AG04450 (cell line): ENCODE measurements around the gene DIP2B. TPM values are rescaled to one million over a fixed set of nuclear protein-coding genes. Genes with fewer than 3 reads are reported as not detected.

Experiments
- CTCF ChIA-PET: fragments of 300-600, 350-600 bp; formaldehyde crosslinking; extraction: SDS; loops from one replicate; lab custom pipeline; 2022; ENCODE audit warnings: antibody characterized with exemption, inconsistent platforms; lab: Charles Lee
- POLR2A ChIA-PET: fragments of 350-600 bp; formaldehyde crosslinking; extraction: SDS; loops from one replicate; lab custom pipeline; 2021; ENCODE audit warnings: antibody characterized with exemption, inconsistent platforms; lab: Yijun Ruan, JAX
- DNase-seq: peaks from one replicate; pipeline ENCODE4 v3.0.0-alpha.2; 2011; ENCODE audit warnings: low read depth, low spot score
- H3K27ac ChIP-seq: one replicate; pipeline ENCODE4 v1.5.1; 2012; ENCODE audit warnings: low read depth, low read length, control low read depth
- H3K27me3 ChIP-seq: one replicate; pipeline ENCODE4 v1.6.0; 2012; ENCODE audit warnings: low read length; ENCODE audit not compliant: control insufficient read depth, insufficient read depth
- H3K4me3 ChIP-seq: 2 replicates; pipeline ENCODE4 v1.5.1; 2011; ENCODE audit warnings: mild to moderate bottlenecking, low read depth, low read length, control low read depth
- H3K9me3 ChIP-seq: 2 replicates; pipeline ENCODE4 v1.5.1; 2012; ENCODE audit warnings: low read length; ENCODE audit not compliant: control insufficient read depth, insufficient read depth
- polyA minus RNA-seq: library from RNA; depleted of rRNA, polyadenylated mRNA; stranded (reverse); fragments of >200 nt; gene quantifications from 2 replicates; pipeline ENCODE4 v1.2.3, GENCODE V29; 2011; rRNA and poly(A)+ RNA removed
- polyA plus RNA-seq: library from polyadenylated mRNA; depleted of rRNA; stranded (reverse); fragments of >200 nt; gene quantifications from 2 replicates; pipeline ENCODE4 v1.2.3, GENCODE V29; 2011; rRNA removed
- TF ChIP-seq, protein P1 (sequence below): IDR thresholded peaks from 2 replicates; pipeline ENCODE4 v1.5.1; 2011; ENCODE audit warnings: low read depth, low read length, control low read depth, inconsistent platforms

DIP2B gene, protein sequence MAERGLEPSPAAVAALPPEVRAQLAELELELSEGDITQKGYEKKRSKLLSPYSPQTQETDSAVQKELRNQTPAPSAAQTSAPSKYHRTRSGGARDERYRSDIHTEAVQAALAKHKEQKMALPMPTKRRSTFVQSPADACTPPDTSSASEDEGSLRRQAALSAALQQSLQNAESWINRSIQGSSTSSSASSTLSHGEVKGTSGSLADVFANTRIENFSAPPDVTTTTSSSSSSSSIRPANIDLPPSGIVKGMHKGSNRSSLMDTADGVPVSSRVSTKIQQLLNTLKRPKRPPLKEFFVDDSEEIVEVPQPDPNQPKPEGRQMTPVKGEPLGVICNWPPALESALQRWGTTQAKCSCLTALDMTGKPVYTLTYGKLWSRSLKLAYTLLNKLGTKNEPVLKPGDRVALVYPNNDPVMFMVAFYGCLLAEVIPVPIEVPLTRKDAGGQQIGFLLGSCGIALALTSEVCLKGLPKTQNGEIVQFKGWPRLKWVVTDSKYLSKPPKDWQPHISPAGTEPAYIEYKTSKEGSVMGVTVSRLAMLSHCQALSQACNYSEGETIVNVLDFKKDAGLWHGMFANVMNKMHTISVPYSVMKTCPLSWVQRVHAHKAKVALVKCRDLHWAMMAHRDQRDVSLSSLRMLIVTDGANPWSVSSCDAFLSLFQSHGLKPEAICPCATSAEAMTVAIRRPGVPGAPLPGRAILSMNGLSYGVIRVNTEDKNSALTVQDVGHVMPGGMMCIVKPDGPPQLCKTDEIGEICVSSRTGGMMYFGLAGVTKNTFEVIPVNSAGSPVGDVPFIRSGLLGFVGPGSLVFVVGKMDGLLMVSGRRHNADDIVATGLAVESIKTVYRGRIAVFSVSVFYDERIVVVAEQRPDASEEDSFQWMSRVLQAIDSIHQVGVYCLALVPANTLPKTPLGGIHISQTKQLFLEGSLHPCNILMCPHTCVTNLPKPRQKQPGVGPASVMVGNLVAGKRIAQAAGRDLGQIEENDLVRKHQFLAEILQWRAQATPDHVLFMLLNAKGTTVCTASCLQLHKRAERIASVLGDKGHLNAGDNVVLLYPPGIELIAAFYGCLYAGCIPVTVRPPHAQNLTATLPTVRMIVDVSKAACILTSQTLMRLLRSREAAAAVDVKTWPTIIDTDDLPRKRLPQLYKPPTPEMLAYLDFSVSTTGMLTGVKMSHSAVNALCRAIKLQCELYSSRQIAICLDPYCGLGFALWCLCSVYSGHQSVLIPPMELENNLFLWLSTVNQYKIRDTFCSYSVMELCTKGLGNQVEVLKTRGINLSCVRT (N-terminal part only)
- polyA plus RNA-seq, result 18.9 and 22.0 TPM in 2 replicates
- polyA minus RNA-seq, result 44.8 and 52.5 TPM in 2 replicates

DNA sequence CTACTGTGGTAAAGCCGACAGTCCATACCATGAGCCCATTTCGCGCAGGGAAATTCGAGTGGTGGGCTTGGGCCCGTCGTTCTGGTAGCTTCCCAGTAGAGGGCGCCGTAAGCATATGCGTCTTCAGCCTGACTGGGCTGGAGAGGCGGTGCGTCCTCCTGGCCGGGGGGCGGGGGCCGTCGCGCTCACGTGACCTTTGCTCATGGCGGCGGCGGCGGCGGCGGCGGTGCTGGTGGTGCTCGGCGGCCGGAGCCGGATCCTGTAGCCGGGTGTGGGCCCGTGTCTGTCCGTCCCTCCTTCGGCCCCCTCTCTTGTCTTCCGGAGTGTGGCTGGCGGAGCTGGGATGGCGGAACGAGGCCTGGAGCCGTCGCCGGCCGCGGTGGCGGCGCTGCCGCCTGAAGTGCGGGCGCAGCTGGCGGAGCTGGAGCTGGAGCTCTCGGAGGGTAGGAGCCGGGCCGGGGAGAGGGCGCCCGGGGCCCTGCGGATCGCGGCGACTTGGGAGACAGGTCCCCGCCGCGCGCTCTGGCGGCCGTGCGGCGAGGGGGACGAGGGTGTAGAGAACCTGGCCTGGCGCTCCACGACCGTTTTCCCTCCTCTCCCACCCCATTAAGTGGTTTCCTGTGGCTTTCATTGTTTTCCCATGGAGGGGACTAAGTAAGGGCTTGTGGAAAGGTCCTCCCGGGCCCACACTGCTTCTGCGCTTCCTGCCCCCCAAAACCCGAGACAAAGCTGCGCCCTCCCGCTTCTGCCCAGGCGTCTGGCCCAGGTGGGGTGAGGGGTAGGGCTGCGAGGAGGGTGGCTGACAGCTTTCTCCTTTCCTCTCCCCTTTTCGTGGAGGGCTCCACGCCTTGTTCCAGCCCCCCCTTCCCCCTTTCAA lies at the start of gene DIP2B:
Gene DIP2B (plus strand): TSS at position 188 of the 877 bp plus-strand sequence. CDS start 156 bp downstream, at position 344.
- H3K27ac ChIP-seq, result peak within 1 kb of the TSS; percentile 57
- ChIA-PET CTCF (interaction anchor here (0.6 to 3.2 kb wide), 38 partner anchors 8 to 322 kb away, joined by 3 to 29 read pairs (median 4); no protein-coding TSS in a partner anchor), POLR2A (interaction anchor here (0.6 to 1.2 kb wide), 3 partner anchors 28 to 256 kb away, joined by 3 to 8 read pairs (median 4); no protein-coding TSS in a partner anchor)
- H3K4me3 ChIP-seq, result peak within 1 kb of the TSS; percentile 90
- H3K9me3 ChIP-seq, result no peaks in the 10 kb centered on the region; the same call in 1 of the 2 replicates
- DNase-seq, result peak; percentile 60
- TF ChIP-seq, protein P1, sequence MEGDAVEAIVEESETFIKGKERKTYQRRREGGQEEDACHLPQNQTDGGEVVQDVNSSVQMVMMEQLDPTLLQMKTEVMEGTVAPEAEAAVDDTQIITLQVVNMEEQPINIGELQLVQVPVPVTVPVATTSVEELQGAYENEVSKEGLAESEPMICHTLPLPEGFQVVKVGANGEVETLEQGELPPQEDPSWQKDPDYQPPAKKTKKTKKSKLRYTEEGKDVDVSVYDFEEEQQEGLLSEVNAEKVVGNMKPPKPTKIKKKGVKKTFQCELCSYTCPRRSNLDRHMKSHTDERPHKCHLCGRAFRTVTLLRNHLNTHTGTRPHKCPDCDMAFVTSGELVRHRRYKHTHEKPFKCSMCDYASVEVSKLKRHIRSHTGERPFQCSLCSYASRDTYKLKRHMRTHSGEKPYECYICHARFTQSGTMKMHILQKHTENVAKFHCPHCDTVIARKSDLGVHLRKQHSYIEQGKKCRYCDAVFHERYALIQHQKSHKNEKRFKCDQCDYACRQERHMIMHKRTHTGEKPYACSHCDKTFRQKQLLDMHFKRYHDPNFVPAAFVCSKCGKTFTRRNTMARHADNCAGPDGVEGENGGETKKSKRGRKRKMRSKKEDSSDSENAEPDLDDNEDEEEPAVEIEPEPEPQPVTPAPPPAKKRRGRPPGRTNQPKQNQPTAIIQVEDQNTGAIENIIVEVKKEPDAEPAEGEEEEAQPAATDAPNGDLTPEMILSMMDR, result peak; percentile 91
- no peaks in the 10 kb centered on the region for H3K27me3 ChIP-seq

DNA sequence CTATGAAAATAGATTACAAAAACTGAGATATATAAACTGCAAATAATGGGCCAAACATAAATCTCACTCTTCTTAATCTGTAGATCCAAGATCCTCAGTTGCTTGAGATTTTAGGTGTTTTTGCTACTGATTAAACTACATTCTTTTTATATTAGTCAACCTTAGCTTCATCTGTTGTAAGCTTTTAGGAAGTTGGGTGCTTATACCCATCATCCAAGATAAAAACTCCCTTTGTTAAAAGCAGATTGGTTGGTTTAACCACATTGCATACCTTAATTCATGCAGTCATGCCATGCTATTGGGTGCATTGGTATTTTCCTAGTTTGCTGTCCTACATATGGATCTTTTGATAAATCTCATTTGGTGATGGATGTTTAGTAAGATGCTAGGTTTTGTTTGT lies 46.2 kb upstream of the DIP2B start:
- Histone ChIP-seq H3K9me3 (no peaks in the 10 kb centered on the region), H3K27me3 (no peaks in the 10 kb centered on the region), H3K4me3 (no peak overlapping the region), H3K27ac (no peak overlapping the region)
- no peak for DNase-seq
- ChIA-PET CTCF (no interaction called here), POLR2A (no interaction called here)
- TF ChIP-seq, protein P1, result no peak

DNA sequence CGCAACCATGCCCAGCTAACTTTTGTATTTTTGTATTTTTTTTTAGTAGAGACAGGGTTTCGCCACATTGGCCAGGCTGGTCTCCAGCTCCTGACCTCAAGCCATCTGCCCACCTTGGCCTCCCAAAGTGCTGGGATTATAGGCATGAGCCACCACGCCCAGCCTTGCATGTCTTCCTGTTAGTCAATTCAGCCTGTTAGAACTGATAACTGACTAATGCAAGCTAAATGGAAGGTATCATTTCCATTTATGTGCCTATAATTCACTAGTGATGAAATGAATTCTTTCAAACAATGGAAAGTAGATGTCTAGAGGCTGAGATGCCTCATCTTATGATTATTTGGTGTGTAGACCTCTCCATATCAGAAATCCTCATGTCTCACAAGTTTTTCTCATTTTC lies 37.3 kb upstream of the DIP2B start:
- DNase-seq, result no peak
- Histone ChIP-seq H3K4me3 (no peak overlapping the region), H3K27ac (no peak overlapping the region), H3K27me3 (no peaks in the 10 kb centered on the region), H3K9me3 (0 out of 2 replicates have a peak, but pooled peaks cover 2% of the 10 kb centered on the region)
- POLR2A ChIA-PET, result interaction anchor here (0.6 kb wide), 1 partner anchor 383 kb away, joined by 8 read pairs; no protein-coding TSS in a partner anchor
- TF ChIP-seq, protein P1, result no peak
- CTCF ChIA-PET, result no interaction called here

DNA sequence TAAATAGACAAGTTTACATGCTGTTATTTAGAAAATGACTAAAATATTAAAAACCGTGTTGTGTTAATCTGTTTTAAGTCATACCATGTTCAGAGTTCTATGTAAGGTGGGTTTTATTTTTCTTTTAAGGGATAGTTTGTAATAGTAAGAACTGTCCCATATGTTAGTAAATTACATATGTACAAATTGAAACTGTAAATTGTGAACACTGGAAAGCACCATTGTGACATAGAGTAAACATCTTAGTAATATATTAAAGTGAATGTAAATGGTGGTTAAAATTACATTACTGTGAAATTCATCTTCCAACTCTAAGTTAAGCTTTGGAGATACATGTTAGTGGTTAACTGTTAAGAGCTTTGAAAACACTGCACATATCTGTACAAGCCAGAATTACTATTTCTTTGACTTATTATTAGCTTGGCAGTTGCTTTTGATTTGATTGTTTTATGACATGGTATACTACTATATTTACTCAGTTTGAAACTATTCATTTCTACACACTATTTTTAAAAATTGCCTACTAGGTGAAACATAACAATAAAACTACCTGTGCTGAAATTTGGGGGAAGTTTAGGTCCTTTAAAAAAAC lies 27.4 kb upstream of the DIP2B start:
- POLR2A ChIA-PET, result no interaction called here
- CTCF ChIA-PET, result no interaction called here

More for the DNA sequence above, 27.4 kb upstream of the DIP2B start:
- no peaks in the 10 kb centered on the region for H3K27me3 ChIP-seq
- TF ChIP-seq, protein P1, result no peak
- H3K27ac ChIP-seq, result no peak overlapping the region
- no peaks in the 10 kb centered on the region for H3K9me3 ChIP-seq
- no peak overlapping the region for H3K4me3 ChIP-seq
- no peak for DNase-seq
